Lung (tissue), 12 donors: ENCODE data around the gene PPP2R5B. TPM values are rescaled to one million over a fixed set of nuclear protein-coding genes. Genes with fewer than 3 reads are reported as not detected.

ENCODE experiments used
- ATAC-seq: fragments of 200-7000 bp; cut with Tn5 transposase; one replicate; pipeline ENCODE4 v1.9.1; 2020; ENCODE audit warnings: moderate number of reproducible peaks; ENCODE audit not compliant: insufficient read depth, low FRiP score
- DNase-seq, 3 donors: peaks; one replicate each; pipeline ENCODE4 v3.0.0-alpha.2; 2013 to 2017
- H3K27ac ChIP-seq, 2 donors: one replicate each; pipeline ENCODE4 v1.5.1; 2013; ENCODE audit warnings: mild to moderate bottlenecking in 2 of 2, moderate library complexity in 2 of 2, control low read depth in 1 of 2, inconsistent platforms in 1 of 2, low read depth in 1 of 2, low read length in 1 of 2
- H3K27me3 ChIP-seq, 3 donors: one replicate each; pipeline ENCODE4 v1.5.1; 2013; ENCODE audit warnings: low read length in 2 of 3; ENCODE audit not compliant: control insufficient read depth in 3 of 3, insufficient read depth in 3 of 3
- H3K36me3 ChIP-seq, 4 donors: one replicate each; pipeline ENCODE4 v1.5.1; 2013; ENCODE audit warnings: low read length in 4 of 4, mild to moderate bottlenecking in 1 of 4, moderate library complexity in 1 of 4; ENCODE audit not compliant: control insufficient read depth in 4 of 4, insufficient read depth in 4 of 4
- H3K4me1 ChIP-seq, 5 donors: one replicate each; pipeline ENCODE4 v1.5.1; 2013; ENCODE audit warnings: low read length in 5 of 5, mild to moderate bottlenecking in 2 of 5, moderate library complexity in 1 of 5; ENCODE audit not compliant: control insufficient read depth in 5 of 5, insufficient read depth in 5 of 5
- H3K4me3 ChIP-seq: one replicate; pipeline ENCODE4 v1.5.1; 2013; ENCODE audit warnings: mild to moderate bottlenecking, control low read depth, moderate library complexity
- H3K9ac ChIP-seq, 2 donors: one replicate each; pipeline ENCODE4 v1.5.1; 2013; ENCODE audit warnings: low read length in 2 of 2, control low read depth in 1 of 2; ENCODE audit not compliant: insufficient read depth in 1 of 2
- H3K9me3 ChIP-seq, 4 donors: one replicate each; pipeline ENCODE4 v1.5.1; 2013; ENCODE audit warnings: low read length in 3 of 4, mild to moderate bottlenecking in 1 of 4, moderate library complexity in 1 of 4; ENCODE audit not compliant: control insufficient read depth in 4 of 4, insufficient read depth in 3 of 4
- whole genome bisulfite sequencing, 2 donors: extraction: QIAGEN DNeasy Blood & Tissue Kit; methylation state at CpG; one replicate each; pipeline ENCODE4 v1.1.7; 2013; 5-methylcytosine and 5-hydroxymethylcytosine counted together
- polyA plus RNA-seq, 2 donors: library from polyadenylated mRNA; stranded (reverse); fragments of 200-250 nt; gene quantifications; one replicate each; pipeline ENCODE4 v1.2.1, GENCODE V29; 2013
- total RNA-seq, 2 donors: library from RNA; depleted of rRNA in 1 of 2; stranded (reverse); fragments of >200 nt in 1 of 2; gene quantifications; one replicate each; pipeline ENCODE4 v1.2.1, GENCODE V29; 2014 to 2021
- TF ChIP-seq, protein P1 (sequence below): IDR thresholded peaks from 2 replicates; pipeline ENCODE4 v1.5.1; 2012; ENCODE audit warnings: mild to moderate bottlenecking; ENCODE audit errors: control extremely low read depth, extremely low read depth
- donor health status: control.
- donor health status: control.
- donor health status: Bipolar disorder and iron deficiency.
- donor health status: healthy.
- donor health status: DM: yes; HTN: yes; CAD: no.

The PPP2R5B gene
- total and polyA plus RNA-seq, 4 donors, result 9.8 to 27.8 (median 17.3) TPM

- ATAC-seq, result no peak
- no peak overlapping the region for H3K4me3 ChIP-seq
- peaks cover 0 to 7% (median 2%) of the 10 kb centered on the region in 4 donors for H3K36me3 ChIP-seq
- H3K4me1 ChIP-seq, result peaks cover 0 to 19% (median 4%) of the 10 kb centered on the region in 5 donors
- no peaks in the 10 kb centered on the region for H3K27me3 ChIP-seq
- 91 to 99% methylated on average over 11 of the region's 11 CpGs for WGBS, 2 donors
- H3K27ac ChIP-seq, result no peak overlapping the region
- TF ChIP-seq, protein P1, sequence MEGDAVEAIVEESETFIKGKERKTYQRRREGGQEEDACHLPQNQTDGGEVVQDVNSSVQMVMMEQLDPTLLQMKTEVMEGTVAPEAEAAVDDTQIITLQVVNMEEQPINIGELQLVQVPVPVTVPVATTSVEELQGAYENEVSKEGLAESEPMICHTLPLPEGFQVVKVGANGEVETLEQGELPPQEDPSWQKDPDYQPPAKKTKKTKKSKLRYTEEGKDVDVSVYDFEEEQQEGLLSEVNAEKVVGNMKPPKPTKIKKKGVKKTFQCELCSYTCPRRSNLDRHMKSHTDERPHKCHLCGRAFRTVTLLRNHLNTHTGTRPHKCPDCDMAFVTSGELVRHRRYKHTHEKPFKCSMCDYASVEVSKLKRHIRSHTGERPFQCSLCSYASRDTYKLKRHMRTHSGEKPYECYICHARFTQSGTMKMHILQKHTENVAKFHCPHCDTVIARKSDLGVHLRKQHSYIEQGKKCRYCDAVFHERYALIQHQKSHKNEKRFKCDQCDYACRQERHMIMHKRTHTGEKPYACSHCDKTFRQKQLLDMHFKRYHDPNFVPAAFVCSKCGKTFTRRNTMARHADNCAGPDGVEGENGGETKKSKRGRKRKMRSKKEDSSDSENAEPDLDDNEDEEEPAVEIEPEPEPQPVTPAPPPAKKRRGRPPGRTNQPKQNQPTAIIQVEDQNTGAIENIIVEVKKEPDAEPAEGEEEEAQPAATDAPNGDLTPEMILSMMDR, result no peak
- no peak for DNase-seq
- no peaks in the 10 kb centered on the region for H3K9me3 ChIP-seq
- H3K9ac ChIP-seq, result no peak overlapping the region
These were observed 1.3 kb upstream of the PPP2R5B start for GRCh38 chr11:64923151-64923661.

DNA sequence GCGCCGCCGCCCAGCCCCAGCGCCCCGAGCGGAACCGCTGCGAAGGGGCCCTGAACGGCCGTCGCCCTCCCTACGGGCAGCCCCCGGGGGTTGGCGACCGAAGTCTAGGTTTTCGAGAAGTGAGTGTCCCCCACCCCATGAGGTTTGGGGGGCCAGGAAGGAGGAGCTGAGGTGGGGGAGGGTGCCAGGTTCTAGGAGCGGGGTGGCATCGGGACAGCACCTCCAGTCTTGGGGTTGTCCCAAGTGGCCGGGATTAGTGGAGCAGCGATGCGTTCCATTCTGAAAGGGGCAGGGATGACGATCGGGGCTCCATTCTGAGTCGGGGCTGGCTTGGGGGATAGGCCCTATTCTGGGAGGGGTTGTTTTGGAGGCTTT lies 408 bp downstream of the PPP2R5B start:
- Histone ChIP-seq H3K4me3 (peak overlapping the region; percentile 88), H3K4me1 (peaks cover 0 to 17% (median 4%) of the 10 kb centered on the region in 5 donors), H3K36me3 (peaks cover 0 to 16% (median 7%) of the 10 kb centered on the region in 4 donors), H3K27me3 (no peaks in the 10 kb centered on the region), H3K9ac (peak overlapping the region; percentile 63 to 81), H3K27ac (peak overlapping the region; percentile 93 to 97), H3K9me3 (no peaks in the 10 kb centered on the region)
- TF ChIP-seq, protein P1, result no peak
- ATAC-seq (peak; percentile 2), DNase-seq (peak; percentile 13 to 43 (median 37))
- WGBS, 2 donors, result 1 to 3% methylated on average over 24 of the region's 24 CpGs

DNA sequence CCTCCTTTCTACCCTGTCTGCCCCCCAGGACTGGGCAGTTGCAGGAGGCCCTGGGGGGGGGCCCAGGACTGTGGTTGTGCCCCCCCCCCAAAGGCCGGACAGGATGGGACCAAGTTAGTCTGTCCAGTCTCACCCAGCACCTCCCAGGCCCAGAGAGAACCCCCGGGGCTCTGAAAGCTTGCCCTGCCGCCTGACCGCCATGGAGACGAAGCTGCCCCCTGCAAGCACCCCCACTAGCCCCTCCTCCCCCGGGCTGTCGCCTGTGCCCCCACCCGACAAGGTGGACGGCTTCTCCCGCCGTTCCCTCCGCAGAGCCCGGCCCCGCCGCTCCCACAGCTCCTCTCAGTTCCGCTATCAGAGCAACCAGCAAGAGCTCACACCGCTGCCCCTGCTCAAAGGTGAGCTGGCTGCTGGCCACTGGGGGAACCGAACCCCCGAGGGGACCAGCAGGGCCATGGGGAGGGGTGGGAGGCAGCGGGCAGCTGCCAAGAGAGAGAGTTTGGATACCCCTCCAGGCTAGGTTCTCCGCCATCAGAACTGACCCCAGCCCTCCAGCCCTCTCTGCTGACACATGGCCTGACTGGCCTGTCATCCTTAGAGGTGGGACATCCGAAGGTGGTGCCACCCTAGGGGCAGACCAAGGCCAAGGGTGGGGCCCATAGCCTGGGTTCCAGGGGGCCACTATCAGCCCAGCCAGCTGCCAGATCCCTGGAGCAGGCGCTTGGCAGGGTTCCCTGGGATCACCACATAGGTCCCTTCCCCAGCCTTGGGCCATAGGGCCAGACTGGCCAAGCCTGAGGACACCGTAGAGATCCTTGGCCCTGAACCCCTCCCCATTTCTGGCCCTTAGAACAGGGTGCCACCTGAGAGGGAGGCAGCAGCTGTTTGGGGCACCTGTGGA lies 1.3 kb downstream of the PPP2R5B start:
- H3K4me3 ChIP-seq, result peak overlapping the region; percentile 88
- WGBS, 2 donors, result 65 to 80% methylated on average over 20 to 24 of the region's 24 CpGs
- TF ChIP-seq, protein P1, result no peak
- peak overlapping the region in 1 of 2 donors; percentile 81 for H3K9ac ChIP-seq
- DNase-seq, result no peak
- H3K4me1 ChIP-seq, result peaks cover 0 to 17% (median 4%) of the 10 kb centered on the region in 5 donors
- H3K27ac ChIP-seq, result no peak overlapping the region
- no peak for ATAC-seq
- H3K9me3 ChIP-seq, result no peaks in the 10 kb centered on the region
- no peaks in the 10 kb centered on the region for H3K27me3 ChIP-seq
- peaks cover under 1 to 22% (median 8%) of the 10 kb centered on the region in 4 donors for H3K36me3 ChIP-seq
